ENCODE data around the gene CADM1. TPM values are rescaled to one million over a fixed set of nuclear protein-coding genes. Genes with fewer than 3 reads are reported as not detected.

The CADM1 gene
- total RNA-seq, 1 donor = 86.5 TPM

DNA sequence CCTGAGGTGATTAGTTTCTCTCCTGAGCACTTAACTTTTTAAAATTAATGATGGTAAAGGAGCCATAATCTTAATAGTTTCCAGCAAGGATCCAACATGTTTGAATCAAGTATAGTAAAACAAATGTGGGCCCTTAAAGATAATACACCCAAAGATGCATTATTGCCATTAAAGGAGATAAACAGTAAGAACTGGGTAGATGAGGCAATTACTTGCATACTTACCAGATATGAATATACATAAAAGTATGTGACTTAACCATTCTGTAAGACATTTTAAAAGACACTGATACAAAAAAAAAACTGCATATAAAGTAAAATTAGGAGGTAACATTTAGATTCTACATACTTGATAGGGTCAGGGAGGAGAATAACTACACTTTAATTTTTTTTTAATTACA is 48.2 kb downstream of the CADM1 start:
- Histone ChIP-seq H3K27me3 (ENCODE audit: insufficient read depth, low read length) (no peaks in the 10 kb centered on the region), H3K79me2 (ENCODE audit: insufficient read depth, low read length) (no peaks in the 10 kb centered on the region), H3K4me1 (ENCODE audit: insufficient read depth, low read length) (no peaks in the 10 kb centered on the region), H2AFZ (ENCODE audit: low read length) (no peak overlapping the region), H4K20me1 (ENCODE audit: insufficient read depth, low read length) (no peaks in the 10 kb centered on the region), H3K4me3 (ENCODE audit: insufficient read depth, low read length) (no peak overlapping the region), H3K9me3 (ENCODE audit: low read depth, low read length) (no peaks in the 10 kb centered on the region), H3K36me3 (ENCODE audit: insufficient read depth, low read length) (no peaks in the 10 kb centered on the region), H3K4me2 (ENCODE audit: insufficient read depth, low read length) (no peak overlapping the region), H3K27ac (ENCODE audit: low read depth, low read length) (no peak overlapping the region)
- TF ChIP-seq, protein P1, sequence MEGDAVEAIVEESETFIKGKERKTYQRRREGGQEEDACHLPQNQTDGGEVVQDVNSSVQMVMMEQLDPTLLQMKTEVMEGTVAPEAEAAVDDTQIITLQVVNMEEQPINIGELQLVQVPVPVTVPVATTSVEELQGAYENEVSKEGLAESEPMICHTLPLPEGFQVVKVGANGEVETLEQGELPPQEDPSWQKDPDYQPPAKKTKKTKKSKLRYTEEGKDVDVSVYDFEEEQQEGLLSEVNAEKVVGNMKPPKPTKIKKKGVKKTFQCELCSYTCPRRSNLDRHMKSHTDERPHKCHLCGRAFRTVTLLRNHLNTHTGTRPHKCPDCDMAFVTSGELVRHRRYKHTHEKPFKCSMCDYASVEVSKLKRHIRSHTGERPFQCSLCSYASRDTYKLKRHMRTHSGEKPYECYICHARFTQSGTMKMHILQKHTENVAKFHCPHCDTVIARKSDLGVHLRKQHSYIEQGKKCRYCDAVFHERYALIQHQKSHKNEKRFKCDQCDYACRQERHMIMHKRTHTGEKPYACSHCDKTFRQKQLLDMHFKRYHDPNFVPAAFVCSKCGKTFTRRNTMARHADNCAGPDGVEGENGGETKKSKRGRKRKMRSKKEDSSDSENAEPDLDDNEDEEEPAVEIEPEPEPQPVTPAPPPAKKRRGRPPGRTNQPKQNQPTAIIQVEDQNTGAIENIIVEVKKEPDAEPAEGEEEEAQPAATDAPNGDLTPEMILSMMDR (IDR thresholded peaks at IDR 0.05; ENCODE audit: extremely low read depth, low read depth, low read length) = no peak
- DNase-seq (ENCODE audit: insufficient read length, low spot score, missing footprints) = no peak

DNA sequence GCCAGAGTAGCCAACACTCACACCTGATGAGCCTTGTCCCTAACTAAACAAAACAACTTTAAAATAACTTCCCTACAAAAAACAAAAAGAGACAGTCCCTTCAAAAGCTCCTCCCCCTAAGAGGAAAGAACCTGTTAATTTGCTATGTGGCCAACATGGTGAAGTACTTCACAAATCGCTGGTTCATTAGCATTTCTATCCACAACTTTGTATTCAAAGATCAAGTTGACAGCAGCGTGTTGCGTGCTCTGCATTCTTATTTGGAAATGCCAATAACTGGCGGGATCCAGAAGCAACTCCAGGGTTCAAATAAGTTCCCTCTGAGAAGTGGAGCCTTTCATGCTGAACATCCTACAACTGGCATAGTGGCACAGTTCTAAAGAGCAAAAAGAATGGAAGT is 48.6 kb downstream of the CADM1 start:
- Histone ChIP-seq H3K27me3 (ENCODE audit: insufficient read depth, low read length) (no peaks in the 10 kb centered on the region), H3K79me2 (ENCODE audit: insufficient read depth, low read length) (no peaks in the 10 kb centered on the region), H3K4me1 (ENCODE audit: insufficient read depth, low read length) (no peaks in the 10 kb centered on the region), H3K4me2 (ENCODE audit: insufficient read depth, low read length) (no peak overlapping the region), H3K9me3 (ENCODE audit: low read depth, low read length) (no peaks in the 10 kb centered on the region), H3K4me3 (ENCODE audit: insufficient read depth, low read length) (no peak overlapping the region), H2AFZ (ENCODE audit: low read length) (no peak overlapping the region), H4K20me1 (ENCODE audit: insufficient read depth, low read length) (no peaks in the 10 kb centered on the region), H3K27ac (ENCODE audit: low read depth, low read length) (no peak overlapping the region), H3K36me3 (ENCODE audit: insufficient read depth, low read length) (no peaks in the 10 kb centered on the region)
- no peak for DNase-seq (ENCODE audit: insufficient read length, low spot score, missing footprints)
- TF ChIP-seq, protein P1 (IDR thresholded peaks at IDR 0.05; ENCODE audit: extremely low read depth, low read depth, low read length) = no peak

DNA sequence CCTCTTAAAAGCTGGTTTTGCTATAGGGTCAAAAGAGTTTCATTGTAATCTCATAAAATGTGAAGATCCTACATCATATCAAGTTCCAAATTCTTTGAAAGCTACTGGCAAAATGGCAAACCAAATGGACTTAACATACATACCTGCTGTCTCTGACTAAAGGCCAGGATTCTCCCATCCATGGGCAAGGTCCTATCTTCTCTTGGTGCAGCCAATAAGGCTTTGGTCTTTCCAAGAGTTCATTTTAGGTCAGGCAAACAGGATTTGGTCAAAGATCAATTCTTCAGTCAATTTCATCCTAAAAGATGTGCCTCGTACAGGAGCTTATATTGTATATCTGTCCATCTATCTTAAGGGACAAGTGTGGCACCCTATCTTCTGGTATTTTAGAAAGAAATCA is 49.7 kb downstream of the CADM1 start:
- Histone ChIP-seq H3K4me1 (ENCODE audit: insufficient read depth, low read length) (no peaks in the 10 kb centered on the region), H2AFZ (ENCODE audit: low read length) (no peak overlapping the region), H3K9me3 (ENCODE audit: low read depth, low read length) (no peaks in the 10 kb centered on the region), H4K20me1 (ENCODE audit: insufficient read depth, low read length) (no peaks in the 10 kb centered on the region), H3K36me3 (ENCODE audit: insufficient read depth, low read length) (no peaks in the 10 kb centered on the region), H3K27me3 (ENCODE audit: insufficient read depth, low read length) (no peaks in the 10 kb centered on the region), H3K4me2 (ENCODE audit: insufficient read depth, low read length) (no peak overlapping the region), H3K4me3 (ENCODE audit: insufficient read depth, low read length) (no peak overlapping the region), H3K79me2 (ENCODE audit: insufficient read depth, low read length) (no peaks in the 10 kb centered on the region), H3K27ac (ENCODE audit: low read depth, low read length) (no peak overlapping the region)
- TF ChIP-seq, protein P1 (IDR thresholded peaks at IDR 0.05; ENCODE audit: extremely low read depth, low read depth, low read length) = no peak
- no peak for DNase-seq (ENCODE audit: insufficient read length, low spot score, missing footprints)

DNA sequence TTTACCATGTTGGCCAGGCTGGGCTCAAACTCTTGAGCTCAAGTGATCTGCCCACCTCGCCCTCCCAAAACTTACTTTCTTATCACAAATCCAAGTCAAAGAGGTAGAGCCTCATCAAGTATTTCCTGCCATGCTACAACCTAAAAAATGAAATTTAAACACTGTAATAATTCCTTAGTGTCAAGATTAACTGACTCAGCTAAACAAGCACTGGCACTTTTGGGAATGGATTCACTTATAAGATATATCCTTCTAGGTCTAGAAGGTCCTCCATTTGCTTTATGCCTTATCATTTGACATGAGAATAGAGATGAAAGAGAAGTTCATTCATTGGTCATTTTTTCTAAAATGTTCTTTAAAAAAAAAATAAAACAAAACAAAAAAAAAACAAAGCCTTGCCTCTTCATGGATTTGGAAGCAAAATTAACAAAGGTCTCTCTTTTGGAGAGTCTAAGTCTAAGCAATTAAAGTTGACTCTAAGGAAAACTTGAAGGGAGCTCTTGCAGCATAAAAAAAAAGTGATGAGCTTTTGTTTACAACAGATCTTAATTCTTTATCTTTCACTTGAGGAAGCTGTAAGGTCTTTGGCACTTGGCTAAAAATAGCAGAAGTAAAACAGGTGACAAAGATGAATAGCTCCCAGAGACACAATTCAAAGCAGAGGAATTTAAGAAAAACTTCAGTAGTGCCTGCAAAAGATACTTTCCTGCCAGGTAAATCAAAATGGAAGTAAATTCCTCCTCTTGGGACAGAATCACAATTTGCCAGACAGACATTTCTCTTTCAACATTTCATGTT is 50.3 kb downstream of the CADM1 start:
- no peak for DNase-seq (ENCODE audit: insufficient read length, low spot score, missing footprints)
- Histone ChIP-seq H3K4me1 (ENCODE audit: insufficient read depth, low read length) (no peaks in the 10 kb centered on the region), H4K20me1 (ENCODE audit: insufficient read depth, low read length) (no peaks in the 10 kb centered on the region), H3K27ac (ENCODE audit: low read depth, low read length) (no peak overlapping the region), H3K9me3 (ENCODE audit: low read depth, low read length) (no peaks in the 10 kb centered on the region), H3K36me3 (ENCODE audit: insufficient read depth, low read length) (no peaks in the 10 kb centered on the region), H3K4me2 (ENCODE audit: insufficient read depth, low read length) (no peak overlapping the region), H3K79me2 (ENCODE audit: insufficient read depth, low read length) (no peaks in the 10 kb centered on the region), H2AFZ (ENCODE audit: low read length) (no peak overlapping the region), H3K4me3 (ENCODE audit: insufficient read depth, low read length) (no peak overlapping the region), H3K27me3 (ENCODE audit: insufficient read depth, low read length) (no peaks in the 10 kb centered on the region)
- TF ChIP-seq, protein P1 (IDR thresholded peaks at IDR 0.05; ENCODE audit: extremely low read depth, low read depth, low read length) = no peak

Measured in osteoblast (primary cell).